ENCODE measurements around the gene CNTNAP2.

DNA sequence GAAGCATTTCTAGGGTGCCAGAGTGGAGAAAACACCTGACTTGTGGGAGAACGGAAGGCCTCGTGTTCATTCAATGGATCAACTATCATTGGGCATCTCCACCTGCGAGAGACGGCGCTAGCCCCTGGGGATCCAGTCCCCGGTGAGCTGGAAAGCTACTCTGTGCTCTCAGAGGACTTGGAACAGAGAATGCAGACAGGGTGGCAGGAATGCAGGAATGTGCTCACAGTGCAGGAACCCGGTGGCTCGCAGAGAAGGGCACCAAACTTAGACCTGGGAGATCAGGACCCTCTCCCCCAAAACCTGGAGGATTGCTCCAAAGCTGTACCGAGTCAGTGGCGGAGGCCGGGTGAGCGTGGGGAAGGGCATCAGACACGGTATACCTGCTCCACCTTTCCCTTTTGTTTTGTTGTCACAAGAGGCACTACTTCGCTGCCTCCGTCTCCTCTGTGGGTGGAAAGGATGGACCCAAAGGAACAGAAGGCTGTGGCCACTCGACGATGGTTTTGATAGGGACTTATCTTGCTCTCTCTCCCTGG is 1905.0 kb downstream of the CNTNAP2 start:
- TF ChIP-seq, protein P1, sequence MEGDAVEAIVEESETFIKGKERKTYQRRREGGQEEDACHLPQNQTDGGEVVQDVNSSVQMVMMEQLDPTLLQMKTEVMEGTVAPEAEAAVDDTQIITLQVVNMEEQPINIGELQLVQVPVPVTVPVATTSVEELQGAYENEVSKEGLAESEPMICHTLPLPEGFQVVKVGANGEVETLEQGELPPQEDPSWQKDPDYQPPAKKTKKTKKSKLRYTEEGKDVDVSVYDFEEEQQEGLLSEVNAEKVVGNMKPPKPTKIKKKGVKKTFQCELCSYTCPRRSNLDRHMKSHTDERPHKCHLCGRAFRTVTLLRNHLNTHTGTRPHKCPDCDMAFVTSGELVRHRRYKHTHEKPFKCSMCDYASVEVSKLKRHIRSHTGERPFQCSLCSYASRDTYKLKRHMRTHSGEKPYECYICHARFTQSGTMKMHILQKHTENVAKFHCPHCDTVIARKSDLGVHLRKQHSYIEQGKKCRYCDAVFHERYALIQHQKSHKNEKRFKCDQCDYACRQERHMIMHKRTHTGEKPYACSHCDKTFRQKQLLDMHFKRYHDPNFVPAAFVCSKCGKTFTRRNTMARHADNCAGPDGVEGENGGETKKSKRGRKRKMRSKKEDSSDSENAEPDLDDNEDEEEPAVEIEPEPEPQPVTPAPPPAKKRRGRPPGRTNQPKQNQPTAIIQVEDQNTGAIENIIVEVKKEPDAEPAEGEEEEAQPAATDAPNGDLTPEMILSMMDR (IDR thresholded peaks at IDR 0.05), result no peak
- no peak for TF ChIP-seq POLR2A (IDR thresholded peaks at IDR 0.05)

All from uterus (tissue), 2 donors.